HepG2 (cell line): ENCODE data around the gene PHF10. TPM values are rescaled to one million over a fixed set of nuclear protein-coding genes. Genes with fewer than 3 reads are reported as not detected.

Experiments used
- CC2D1A ChIP-seq: sonication (generic); formaldehyde crosslinking; IDR thresholded peaks from 2 replicates; pipeline ENCODE4 v1.8.1; 2023; ENCODE audit warnings: mild to moderate bottlenecking, missing genetic modification reagents
- CCAR2 ChIP-seq: fragments of 200-400 bp; formaldehyde crosslinking; optimal IDR thresholded peaks from 2 replicates; pipeline ENCODE3; 2018; ENCODE audit warnings: low read depth, mild to moderate bottlenecking, low read length, moderate library complexity
- CENPT ChIP-seq: sonication (generic); formaldehyde crosslinking; IDR thresholded peaks from 2 replicates; pipeline ENCODE4 v1.8.0; 2022; ENCODE audit warnings: low read depth, mild to moderate bottlenecking, moderate library complexity, missing genetic modification reagents
- KDM3A ChIP-seq: IDR thresholded peaks from 2 replicates; pipeline ENCODE4 v1.6.1; 2018; ENCODE audit warnings: low read depth, missing compliant biosample characterization
- KMT2A ChIP-seq: sonication (generic); formaldehyde crosslinking; IDR thresholded peaks from 2 replicates; pipeline ENCODE4 v1.4.0; 2020; ENCODE audit warnings: missing genetic modification reagents
- NR3C1 ChIP-seq: sonication (generic); formaldehyde crosslinking; IDR thresholded peaks from 2 replicates; pipeline ENCODE4 v1.4.0; 2020; ENCODE audit warnings: missing genetic modification reagents
- RARG ChIP-seq: sonication (generic); formaldehyde crosslinking; IDR thresholded peaks from 2 replicates; pipeline ENCODE4 v1.4.0; 2020; ENCODE audit warnings: low read depth, mild to moderate bottlenecking, missing genetic modification reagents
- SMARCC2 ChIP-seq: fragments of 450-650 bp; IDR thresholded peaks from 2 replicates; pipeline ENCODE4 v1.6.1; 2017; ENCODE audit warnings: antibody characterized with exemption, mild to moderate bottlenecking
- TRIM24 ChIP-seq: sonication (generic); formaldehyde crosslinking; IDR thresholded peaks from 2 replicates; pipeline ENCODE4 v1.8.0; 2022; ENCODE audit warnings: mild to moderate bottlenecking, missing genetic modification reagents
- ZBTB1 ChIP-seq: sonication (generic); formaldehyde crosslinking; IDR thresholded peaks from 2 replicates; pipeline ENCODE4 v1.4.0; 2020; ENCODE audit warnings: missing genetic modification reagents, borderline replicate concordance
- ZNF10 ChIP-seq: sonication (generic); formaldehyde crosslinking; IDR thresholded peaks from 2 replicates; pipeline ENCODE4 v1.4.0; 2020; ENCODE audit warnings: mild to moderate bottlenecking, low read depth, missing genetic modification reagents, borderline replicate concordance
- ZNF317 ChIP-seq: sonication (generic); formaldehyde crosslinking; IDR thresholded peaks from 2 replicates; pipeline ENCODE4 v1.5.0; 2020; ENCODE audit warnings: mild to moderate bottlenecking, missing genetic modification reagents
- ZNF451 ChIP-seq: sonication (generic); formaldehyde crosslinking; IDR thresholded peaks from 2 replicates; pipeline ENCODE4 v1.5.0; 2020; ENCODE audit warnings: mild to moderate bottlenecking, missing genetic modification reagents
- ZNF670 ChIP-seq: sonication (generic); formaldehyde crosslinking; IDR thresholded peaks from 2 replicates; pipeline ENCODE4 v1.8.0; 2022; ENCODE audit warnings: mild to moderate bottlenecking, missing genetic modification reagents, borderline replicate concordance
- ZNF768 ChIP-seq: sonication (generic); formaldehyde crosslinking; IDR thresholded peaks from 2 replicates; pipeline ENCODE4 v1.4.0; 2020; ENCODE audit warnings: missing genetic modification reagents
- ZNF878 ChIP-seq: sonication (generic); formaldehyde crosslinking; IDR thresholded peaks from 2 replicates; pipeline ENCODE4 v1.8.1; 2023; ENCODE audit warnings: mild to moderate bottlenecking, missing genetic modification reagents, moderate library complexity
- ZSCAN21 ChIP-seq: sonication (generic); formaldehyde crosslinking; IDR thresholded peaks from 2 replicates; pipeline ENCODE4 v1.8.0; 2022; ENCODE audit warnings: mild to moderate bottlenecking, missing genetic modification reagents, moderate library complexity, borderline replicate concordance
- polyA plus RNA-seq, 8 experiments: library from polyadenylated mRNA; depleted of rRNA in 3 of 8; stranded (reverse) in 7 of 8; unstranded in 1 of 8; fragments of >200 nt; fragmentation: Illumina TruSeq in 4 of 8; extraction: Trizol in 4 of 8; gene quantifications; 2 replicates each; pipeline versions ENCODE4 v1.2.1 to v1.2.3, GENCODE V29; 2011 to 2016; ENCODE audit warnings: low read depth in 4 of 8, missing spikeins in 1 of 8, mixed read lengths in 1 of 8; ENCODE audit not compliant: insufficient read depth in 1 of 8
- total RNA-seq, 5 experiments: library from RNA; depleted of rRNA; stranded (reverse); fragments of >200 nt; fragmentation: Illumina TruSeq; extraction: Trizol; gene quantifications; 2 replicates each; pipeline ENCODE4 v1.2.3, GENCODE V29; 2016; ENCODE audit warnings: low read depth in 1 of 5
- TF ChIP-seq, protein P1 (sequence below): IDR thresholded peaks from 2 replicates; pipeline ENCODE4 v1.6.1; 2012; ENCODE audit warnings: low read length, improper control_type of control experiment
- TF ChIP-seq, protein P2 (sequence below): sonication (generic); formaldehyde crosslinking; IDR thresholded peaks from 2 replicates; pipeline ENCODE4 v1.4.0; 2020; ENCODE audit warnings: missing genetic modification reagents
- TF ChIP-seq, protein P3 (sequence below): sonication (generic); formaldehyde crosslinking; IDR thresholded peaks from 2 replicates; pipeline ENCODE4 v1.5.0; 2020; ENCODE audit warnings: missing genetic modification reagents
- TF ChIP-seq, protein P4 (sequence below): IDR thresholded peaks from 2 replicates; pipeline ENCODE4 v1.6.1; 2016; ENCODE audit warnings: mild to moderate bottlenecking, missing biosample characterization, missing genetic modification reagents

Gene PHF10
- total and polyA plus RNA-seq, 2 of the 13 experiments (the other 11 are each of a cell fraction or from before 2014, with no cell fraction given): 42.1 to 84.1 TPM

DNA sequence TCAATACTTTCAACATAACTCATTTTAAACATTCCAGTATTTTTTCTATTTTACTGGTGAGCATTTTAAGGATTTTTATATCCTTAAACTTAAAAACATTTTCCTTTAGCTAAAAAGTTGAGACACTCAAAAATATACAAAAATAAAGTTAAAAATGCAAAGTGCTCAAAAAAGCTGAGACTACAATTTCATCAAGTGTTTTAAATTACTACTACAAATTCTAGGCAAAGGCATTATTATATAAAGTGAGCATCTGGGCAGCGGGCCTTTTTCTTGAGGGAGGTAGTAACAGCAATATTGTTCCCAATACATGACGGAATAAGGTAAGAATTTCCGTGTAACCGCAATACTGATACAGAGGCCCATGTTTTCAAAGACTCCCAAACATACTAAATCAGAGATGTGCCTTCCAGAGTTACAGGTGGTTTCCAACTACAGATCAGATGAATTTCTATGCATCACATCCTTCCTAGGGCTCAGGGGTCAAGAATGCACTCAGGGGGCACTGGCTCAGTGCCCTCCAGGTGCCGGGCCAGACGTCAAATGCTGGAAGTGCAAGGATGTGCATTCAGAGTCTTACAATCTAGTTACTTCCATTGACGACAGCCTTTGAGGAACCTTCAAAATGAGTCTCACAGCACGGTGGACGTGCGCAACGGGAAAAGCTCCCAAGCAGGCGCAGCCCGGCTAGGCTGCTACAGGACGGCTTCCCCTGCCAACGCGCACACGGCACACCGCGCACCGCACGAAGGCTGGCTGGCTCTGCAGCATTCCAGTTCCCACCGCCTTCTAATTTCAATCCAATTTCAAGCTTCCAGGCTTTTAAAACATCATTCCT lies 1.7 kb downstream of the PHF10 start (continued):
- TF ChIP-seq, protein P1, sequence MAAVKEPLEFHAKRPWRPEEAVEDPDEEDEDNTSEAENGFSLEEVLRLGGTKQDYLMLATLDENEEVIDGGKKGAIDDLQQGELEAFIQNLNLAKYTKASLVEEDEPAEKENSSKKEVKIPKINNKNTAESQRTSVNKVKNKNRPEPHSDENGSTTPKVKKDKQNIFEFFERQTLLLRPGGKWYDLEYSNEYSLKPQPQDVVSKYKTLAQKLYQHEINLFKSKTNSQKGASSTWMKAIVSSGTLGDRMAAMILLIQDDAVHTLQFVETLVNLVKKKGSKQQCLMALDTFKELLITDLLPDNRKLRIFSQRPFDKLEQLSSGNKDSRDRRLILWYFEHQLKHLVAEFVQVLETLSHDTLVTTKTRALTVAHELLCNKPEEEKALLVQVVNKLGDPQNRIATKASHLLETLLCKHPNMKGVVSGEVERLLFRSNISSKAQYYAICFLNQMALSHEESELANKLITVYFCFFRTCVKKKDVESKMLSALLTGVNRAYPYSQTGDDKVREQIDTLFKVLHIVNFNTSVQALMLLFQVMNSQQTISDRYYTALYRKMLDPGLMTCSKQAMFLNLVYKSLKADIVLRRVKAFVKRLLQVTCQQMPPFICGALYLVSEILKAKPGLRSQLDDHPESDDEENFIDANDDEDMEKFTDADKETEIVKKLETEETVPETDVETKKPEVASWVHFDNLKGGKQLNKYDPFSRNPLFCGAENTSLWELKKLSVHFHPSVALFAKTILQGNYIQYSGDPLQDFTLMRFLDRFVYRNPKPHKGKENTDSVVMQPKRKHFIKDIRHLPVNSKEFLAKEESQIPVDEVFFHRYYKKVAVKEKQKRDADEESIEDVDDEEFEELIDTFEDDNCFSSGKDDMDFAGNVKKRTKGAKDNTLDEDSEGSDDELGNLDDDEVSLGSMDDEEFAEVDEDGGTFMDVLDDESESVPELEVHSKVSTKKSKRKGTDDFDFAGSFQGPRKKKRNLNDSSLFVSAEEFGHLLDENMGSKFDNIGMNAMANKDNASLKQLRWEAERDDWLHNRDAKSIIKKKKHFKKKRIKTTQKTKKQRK: no peak
- no peak for TF ChIP-seq NR3C1
- TF ChIP-seq ZSCAN21 (CRISPR knock-in tag): no peak
- TF ChIP-seq ZNF878 (CRISPR knock-in tag): no peak
- TF ChIP-seq RARG: no peak
- TF ChIP-seq KMT2A (CRISPR knock-in tag): peak; percentile 89
- TF ChIP-seq ZBTB1 (CRISPR knock-in tag): no peak
- no peak for TF ChIP-seq ZNF670 (CRISPR knock-in tag)
- no peak for TF ChIP-seq SMARCC2
- TF ChIP-seq, protein P2, sequence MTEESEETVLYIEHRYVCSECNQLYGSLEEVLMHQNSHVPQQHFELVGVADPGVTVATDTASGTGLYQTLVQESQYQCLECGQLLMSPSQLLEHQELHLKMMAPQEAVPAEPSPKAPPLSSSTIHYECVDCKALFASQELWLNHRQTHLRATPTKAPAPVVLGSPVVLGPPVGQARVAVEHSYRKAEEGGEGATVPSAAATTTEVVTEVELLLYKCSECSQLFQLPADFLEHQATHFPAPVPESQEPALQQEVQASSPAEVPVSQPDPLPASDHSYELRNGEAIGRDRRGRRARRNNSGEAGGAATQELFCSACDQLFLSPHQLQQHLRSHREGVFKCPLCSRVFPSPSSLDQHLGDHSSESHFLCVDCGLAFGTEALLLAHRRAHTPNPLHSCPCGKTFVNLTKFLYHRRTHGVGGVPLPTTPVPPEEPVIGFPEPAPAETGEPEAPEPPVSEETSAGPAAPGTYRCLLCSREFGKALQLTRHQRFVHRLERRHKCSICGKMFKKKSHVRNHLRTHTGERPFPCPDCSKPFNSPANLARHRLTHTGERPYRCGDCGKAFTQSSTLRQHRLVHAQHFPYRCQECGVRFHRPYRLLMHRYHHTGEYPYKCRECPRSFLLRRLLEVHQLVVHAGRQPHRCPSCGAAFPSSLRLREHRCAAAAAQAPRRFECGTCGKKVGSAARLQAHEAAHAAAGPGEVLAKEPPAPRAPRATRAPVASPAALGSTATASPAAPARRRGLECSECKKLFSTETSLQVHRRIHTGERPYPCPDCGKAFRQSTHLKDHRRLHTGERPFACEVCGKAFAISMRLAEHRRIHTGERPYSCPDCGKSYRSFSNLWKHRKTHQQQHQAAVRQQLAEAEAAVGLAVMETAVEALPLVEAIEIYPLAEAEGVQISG: peak; percentile 43; the same call in 1 of the 2 replicates
- TF ChIP-seq TRIM24: no peak
- peak; percentile 65; the same call in 1 of the 2 replicates for TF ChIP-seq ZNF317 (CRISPR knock-in tag)
- TF ChIP-seq, protein P3, sequence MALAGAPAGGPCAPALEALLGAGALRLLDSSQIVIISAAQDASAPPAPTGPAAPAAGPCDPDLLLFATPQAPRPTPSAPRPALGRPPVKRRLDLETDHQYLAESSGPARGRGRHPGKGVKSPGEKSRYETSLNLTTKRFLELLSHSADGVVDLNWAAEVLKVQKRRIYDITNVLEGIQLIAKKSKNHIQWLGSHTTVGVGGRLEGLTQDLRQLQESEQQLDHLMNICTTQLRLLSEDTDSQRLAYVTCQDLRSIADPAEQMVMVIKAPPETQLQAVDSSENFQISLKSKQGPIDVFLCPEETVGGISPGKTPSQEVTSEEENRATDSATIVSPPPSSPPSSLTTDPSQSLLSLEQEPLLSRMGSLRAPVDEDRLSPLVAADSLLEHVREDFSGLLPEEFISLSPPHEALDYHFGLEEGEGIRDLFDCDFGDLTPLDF (CRISPR knock-in tag): no peak
- no peak for TF ChIP-seq CENPT (CRISPR knock-in tag)
- no peak for TF ChIP-seq ZNF451 (CRISPR knock-in tag)
- TF ChIP-seq ZNF768 (CRISPR knock-in tag): no peak
- TF ChIP-seq, protein P4, sequence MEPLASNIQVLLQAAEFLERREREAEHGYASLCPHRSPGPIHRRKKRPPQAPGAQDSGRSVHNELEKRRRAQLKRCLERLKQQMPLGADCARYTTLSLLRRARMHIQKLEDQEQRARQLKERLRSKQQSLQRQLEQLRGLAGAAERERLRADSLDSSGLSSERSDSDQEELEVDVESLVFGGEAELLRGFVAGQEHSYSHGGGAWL: no peak
- no peak for TF ChIP-seq CC2D1A (CRISPR knock-in tag)
- TF ChIP-seq ZNF10 (CRISPR knock-in tag): no peak
- TF ChIP-seq CCAR2: no peak
- no peak for TF ChIP-seq KDM3A (CRISPR knock-in tag)
